H1 (cell line): ENCODE measurements around the gene EHBP1. TPM values are rescaled to one million over a fixed set of nuclear protein-coding genes. Genes with fewer than 3 reads are reported as not detected.

Experiments used
- CTCF ChIA-PET: fragments of 300-600 bp; sonication (Branson Sonifier 250); formaldehyde crosslinking; loops from one replicate; lab custom pipeline; 2021; ENCODE audit not compliant: partially characterized antibody; lab: Charles Lee
- POLR2A ChIA-PET: fragments of 300-600 bp; sonication (Branson Sonifier 250); formaldehyde crosslinking; loops from one replicate; lab custom pipeline; 2021; ENCODE audit warnings: inconsistent platforms; ENCODE audit not compliant: partially characterized antibody; lab: Charles Lee
- DNase-seq, 2 experiments: peaks; one replicate each; pipeline versions ENCODE4 v3.0.0 to v3.0.0-alpha.2; 2010 to 2022; ENCODE audit warnings: low spot score in 2 of 2, low read depth in 1 of 2, mixed read lengths in 1 of 2
- FAIRE-seq: peaks from 2 replicates; lab custom pipeline; 2011; peaks lifted over from hg19 to GRCh38; lab: Jason Lieb, UNC
- H2AFZ ChIP-seq: 2 replicates; pipeline ENCODE4 v1.8.1; 2012; ENCODE audit warnings: low read length, inconsistent platforms
- H2AK5ac ChIP-seq: 2 replicates; pipeline ENCODE4 v1.6.1; 2013; ENCODE audit warnings: low read depth, low read length
- H2BK120ac ChIP-seq: replicated peaks from 2 replicates; pipeline ENCODE3; 2013; ENCODE audit warnings: low read depth, low read length, inconsistent platforms
- H2BK12ac ChIP-seq: 2 replicates; pipeline ENCODE4 v1.6.1; 2013; ENCODE audit warnings: low read depth, low read length
- H2BK15ac ChIP-seq: 2 replicates; pipeline ENCODE4 v1.6.1; 2013; ENCODE audit warnings: low read length
- H2BK20ac ChIP-seq: 2 replicates; pipeline ENCODE4 v1.6.1; 2013; ENCODE audit warnings: low read length
- H2BK5ac ChIP-seq: 2 replicates; pipeline ENCODE4 v1.6.1; 2013; ENCODE audit warnings: low read depth, low read length
- H3K14ac ChIP-seq: 2 replicates; pipeline ENCODE4 v1.6.1; 2013; ENCODE audit warnings: inconsistent platforms; ENCODE audit not compliant: insufficient read length
- H3K18ac ChIP-seq: 2 replicates; pipeline ENCODE4 v1.6.1; 2013; ENCODE audit warnings: low read length; ENCODE audit errors: extremely low read depth
- H3K23ac ChIP-seq: 2 replicates; pipeline ENCODE4 v1.6.1; 2013; ENCODE audit warnings: inconsistent platforms; ENCODE audit not compliant: insufficient read length
- H3K23me2 ChIP-seq: 2 replicates; pipeline ENCODE4 v1.6.1; 2013; ENCODE audit warnings: low read depth, low read length
- H3K27ac ChIP-seq: 2 replicates; pipeline ENCODE4 v1.6.1; 2011; ENCODE audit warnings: low read depth, low read length, inconsistent platforms
- H3K27me3 ChIP-seq, 4 experiments: replicated peaks in 1 of 4; 1 replicate in 1 of 4; 2 replicates in 3 of 4; pipeline versions ENCODE4 v1.6.1 to v1.8.1; 2011 to 2013; ENCODE audit warnings: low read length in 3 of 4, mild to moderate bottlenecking in 3 of 4, inconsistent platforms in 2 of 4, mixed read lengths in 2 of 4, moderate library complexity in 1 of 4; ENCODE audit not compliant: control insufficient read depth in 3 of 4, insufficient read depth in 3 of 4; ENCODE audit errors: extremely low read depth in 1 of 4
- H3K36me3 ChIP-seq, 4 experiments: 2 replicates each; pipeline versions ENCODE4 v1.6.1 to v1.8.1; 2011 to 2013; ENCODE audit warnings: mild to moderate bottlenecking in 4 of 4, low read length in 3 of 4, moderate library complexity in 2 of 4, control low read depth in 1 of 4, inconsistent platforms in 1 of 4; ENCODE audit not compliant: insufficient read depth in 4 of 4, control insufficient read depth in 2 of 4
- H3K4ac ChIP-seq: replicated peaks from 2 replicates; pipeline ENCODE3; 2013; ENCODE audit warnings: low read length, low read depth, mixed read lengths, inconsistent platforms; ENCODE audit not compliant: insufficient read length
- H3K4me1 ChIP-seq, 4 experiments: replicated peaks in 1 of 4; 1 replicate in 1 of 4; 2 replicates in 3 of 4; pipeline versions ENCODE4 v1.6.1 to v1.8.1; 2011 to 2013; ENCODE audit warnings: low read length in 3 of 4, inconsistent platforms in 2 of 4, mixed read lengths in 1 of 4; ENCODE audit not compliant: insufficient read depth in 4 of 4, control insufficient read depth in 3 of 4
- H3K4me2 ChIP-seq, 2 experiments: 2 replicates each; pipeline versions ENCODE4 v1.6.1 to v1.8.1; 2011 to 2013; ENCODE audit warnings: low read depth in 2 of 2, low read length in 2 of 2, control low read depth in 1 of 2, inconsistent platforms in 1 of 2, mild to moderate bottlenecking in 1 of 2; ENCODE audit not compliant: insufficient read depth in 1 of 2
- H3K4me3 ChIP-seq, 4 experiments: fragments of 200-600, 300-600 bp in 1 of 4; sonication (generic), shearing (Covaris generic), sonication (Bioruptor Twin) in 1 of 4; 2 replicates each; pipeline versions ENCODE4 v1.5.1 to v1.8.1; 2011 to 2016; ENCODE audit warnings: low read length in 4 of 4, low read depth in 3 of 4, control low read depth in 2 of 4, inconsistent platforms in 2 of 4, mild to moderate bottlenecking in 2 of 4, mixed read lengths in 1 of 4, moderate library complexity in 1 of 4; ENCODE audit not compliant: insufficient read depth in 2 of 4; ENCODE audit errors: extremely low read depth in 1 of 4
- H3K56ac ChIP-seq: replicated peaks from 2 replicates; pipeline ENCODE3; 2013; ENCODE audit warnings: low read depth, mild to moderate bottlenecking, mixed read lengths, low read length, inconsistent platforms; ENCODE audit not compliant: insufficient read length
- H3K79me1 ChIP-seq: 2 replicates; pipeline ENCODE4 v1.6.1; 2013; ENCODE audit warnings: low read depth, low read length, control low read depth
- H3K79me2 ChIP-seq, 2 experiments: 2 replicates each; pipeline versions ENCODE4 v1.6.1 to v1.8.1; 2012 to 2013; ENCODE audit warnings: low read length in 2 of 2, mild to moderate bottlenecking in 2 of 2, inconsistent platforms in 1 of 2; ENCODE audit not compliant: insufficient read depth in 2 of 2, control insufficient read depth in 1 of 2
- H3K9ac ChIP-seq, 4 experiments: replicated peaks in 1 of 4; 1 replicate in 1 of 4; 2 replicates in 3 of 4; pipeline versions ENCODE4 v1.6.1 to v1.8.1; 2011 to 2013; ENCODE audit warnings: low read depth in 3 of 4, low read length in 3 of 4, control low read depth in 2 of 4, mild to moderate bottlenecking in 2 of 4, moderate library complexity in 2 of 4, inconsistent platforms in 1 of 4; ENCODE audit errors: extremely low read depth in 1 of 4
- H3K9me3 ChIP-seq, 2 experiments: 2 replicates each; pipeline versions ENCODE4 v1.6.1 to v1.8.1; 2012 to 2013; ENCODE audit warnings: mild to moderate bottlenecking in 2 of 2, moderate library complexity in 2 of 2, control low read depth in 1 of 2, inconsistent platforms in 1 of 2, low read depth in 1 of 2, low read length in 1 of 2, mixed read lengths in 1 of 2; ENCODE audit not compliant: insufficient read depth in 2 of 2
- H4K20me1 ChIP-seq, 2 experiments: replicated peaks in 1 of 2; 2 replicates each; pipeline versions ENCODE3 to v1.8.1; 2011 to 2013; ENCODE audit warnings: inconsistent platforms in 2 of 2, low read length in 2 of 2, mild to moderate bottlenecking in 1 of 2; ENCODE audit not compliant: insufficient read depth in 2 of 2, control insufficient read depth in 1 of 2
- H4K5ac ChIP-seq: 2 replicates; pipeline ENCODE4 v1.6.1; 2013; ENCODE audit warnings: low read length, low read depth, mixed read lengths, inconsistent platforms; ENCODE audit not compliant: insufficient read length
- H4K8ac ChIP-seq: 2 replicates; pipeline ENCODE4 v1.8.0; 2013; ENCODE audit warnings: mild to moderate bottlenecking, moderate library complexity, low read length, inconsistent platforms; ENCODE audit not compliant: insufficient read depth; ENCODE audit errors: extremely low read depth
- H4K91ac ChIP-seq: replicated peaks from 2 replicates; pipeline ENCODE3; 2013; ENCODE audit warnings: low read length, mixed read lengths, inconsistent platforms; ENCODE audit not compliant: insufficient read length
- CBX5 ChIP-seq: fragments of 300-800, 300-1000 bp; sonication (generic); IDR thresholded peaks from 2 replicates; pipeline ENCODE4 v1.7.1; 2016; ENCODE audit warnings: antibody characterized with exemption, low read length, low read depth
- EP300 ChIP-seq, 2 experiments: IDR thresholded peaks; 1 replicate in 1 of 2; 2 replicates in 1 of 2; pipeline ENCODE4 v1.6.1; 2011 to 2012; ENCODE audit warnings: low read depth in 2 of 2, low read length in 2 of 2, mild to moderate bottlenecking in 2 of 2, borderline replicate concordance in 1 of 2, inconsistent platforms in 1 of 2, moderate library complexity in 1 of 2
- JUN ChIP-seq: IDR thresholded peaks from 2 replicates; pipeline ENCODE4 v1.6.1; 2011; ENCODE audit warnings: low read depth, mild to moderate bottlenecking, improper control_type of control experiment, low read length
- POU5F1 ChIP-seq: IDR thresholded peaks from 2 replicates; pipeline ENCODE4 v1.6.1; 2011; ENCODE audit warnings: low read depth, mild to moderate bottlenecking, low read length, moderate library complexity
- ZNF274 ChIP-seq: IDR thresholded peaks from 2 replicates; pipeline ENCODE4 v1.7.0; 2012; ENCODE audit warnings: low read length, borderline replicate concordance; ENCODE audit errors: extremely low read depth
- WGBS, 2 experiments: shearing (Covaris generic) in 1 of 2; methylation state at CpG; one replicate each; pipeline versions ENCODE4 v1.1.6 to v1.1.7; 2013 to 2015; ENCODE audit warnings: low lambda C conversion rate in 2 of 2, mixed read lengths in 2 of 2, inconsistent platforms in 1 of 2, low coverage in 1 of 2, missing lambda C conversion rate in 1 of 2; ENCODE audit not compliant: insufficient replicate concordance in 2 of 2, insufficient coverage in 1 of 2, insufficient read length in 1 of 2; ENCODE audit errors: extremely low coverage in 1 of 2, missing lambda C conversion rate in 1 of 2; 5-methylcytosine and 5-hydroxymethylcytosine counted together
- polyA plus RNA-seq, 7 experiments: library from polyadenylated mRNA; depleted of rRNA in 3 of 7; stranded (reverse) in 5 of 7; unstranded in 2 of 7; fragments of >200 nt in 5 of 7; fragments of 200-250 nt in 2 of 7; gene quantifications; 1 replicate in 5 of 7; 2 replicates in 1 of 7; 4 replicates in 1 of 7; pipeline versions ENCODE4 v1.2.1 to v1.2.3, GENCODE V29; 2011 to 2013; ENCODE audit warnings: missing spikeins in 2 of 7, mixed read lengths in 2 of 7
- total RNA-seq: library from RNA; stranded (reverse); fragmentation: NEBNext Ultra II Directional; extraction: Animal tissue kit (Norgen Biotek cat#: 25700); gene quantifications from 2 replicates; pipeline ENCODE4 v1.2.1, GENCODE V29; 2021
- TF ChIP-seq, protein P1 (sequence below): IDR thresholded peaks from 2 replicates; pipeline ENCODE4 v1.6.1; 2012; ENCODE audit warnings: inconsistent platforms

Gene EHBP1
- total and polyA plus RNA-seq, 2 of the 8 experiments (the other 6 are each of a cell fraction or from before 2014, with no cell fraction given), result 12.0 to 64.1 TPM

DNA sequence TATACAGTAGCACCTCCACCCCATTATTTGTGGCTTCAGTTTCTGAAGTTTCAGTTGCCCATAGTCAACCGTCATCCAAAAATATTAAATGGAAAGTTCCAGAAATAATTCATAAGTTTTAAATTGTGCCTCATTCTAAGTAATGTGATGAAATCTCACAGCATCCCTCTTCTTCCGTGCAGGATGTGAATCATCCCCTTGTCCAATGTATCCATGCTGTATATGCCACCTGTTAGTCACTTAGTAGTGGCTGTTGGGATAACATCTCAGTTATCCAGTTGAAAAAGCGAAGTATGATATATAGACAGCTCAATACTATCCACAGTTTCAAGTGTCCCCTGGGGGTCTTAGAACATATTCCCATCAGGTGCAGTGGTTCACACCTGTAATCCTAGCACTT is 226.0 kb downstream of the EHBP1 start:
- no peaks in the 10 kb centered on the region for H3K36me3 ChIP-seq
- ChIA-PET POLR2A (no interaction called here), CTCF (no interaction called here)
- H2AFZ ChIP-seq, result no peak overlapping the region
- no peak overlapping the region for H3K4ac ChIP-seq
- H3K56ac ChIP-seq, result no peak overlapping the region
- H4K8ac ChIP-seq, result no peak overlapping the region
- no peak overlapping the region for H4K5ac ChIP-seq
- H2BK15ac ChIP-seq, result no peak overlapping the region
- no peak overlapping the region for H3K27ac ChIP-seq
- FAIRE-seq (no peak), DNase-seq (no peak)
- H3K23me2 ChIP-seq, result no peaks in the 10 kb centered on the region
- no peak overlapping the region for H3K9ac ChIP-seq
- TF ChIP-seq EP300 (IDR thresholded peaks at IDR 0.05; ENCODE audit: borderline replicate concordance in 1 of 2, low read depth in 2 of 2, low read length in 2 of 2) (no peak), ZNF274 (no peak), POU5F1 (no peak), CBX5 (no peak), JUN (no peak)
- TF ChIP-seq, protein P1, sequence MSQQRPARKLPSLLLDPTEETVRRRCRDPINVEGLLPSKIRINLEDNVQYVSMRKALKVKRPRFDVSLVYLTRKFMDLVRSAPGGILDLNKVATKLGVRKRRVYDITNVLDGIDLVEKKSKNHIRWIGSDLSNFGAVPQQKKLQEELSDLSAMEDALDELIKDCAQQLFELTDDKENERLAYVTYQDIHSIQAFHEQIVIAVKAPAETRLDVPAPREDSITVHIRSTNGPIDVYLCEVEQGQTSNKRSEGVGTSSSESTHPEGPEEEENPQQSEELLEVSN, result no peak
- H3K4me3 ChIP-seq, result no peak overlapping the region
- no peak overlapping the region for H4K91ac ChIP-seq
- H2BK120ac ChIP-seq, result no peak overlapping the region
- no peak overlapping the region for H2BK20ac ChIP-seq
- H3K79me2 ChIP-seq, result no peaks in the 10 kb centered on the region
- no peak overlapping the region for H3K4me2 ChIP-seq
- H3K14ac ChIP-seq, result no peak overlapping the region
- no peak overlapping the region for H3K23ac ChIP-seq
- no peaks in the 10 kb centered on the region for H3K27me3 ChIP-seq
- H3K79me1 ChIP-seq, result no peaks in the 10 kb centered on the region
- 0 out of 7 replicates have a peak, but pooled peaks cover 0 to 2% (median 0%) of the 10 kb centered on the region in 4 experiments for H3K4me1 ChIP-seq
- 90% methylated on average over 3 of the region's 3 CpGs; no CpG with 5 or more reads in 1 of the 2 experiments for WGBS, 2 experiments
- no peak overlapping the region for H2BK12ac ChIP-seq
- H3K9me3 ChIP-seq, result no peaks in the 10 kb centered on the region
- no peak overlapping the region for H3K18ac ChIP-seq
- H2BK5ac ChIP-seq, result no peak overlapping the region
- no peak overlapping the region for H2AK5ac ChIP-seq
- no peaks in the 10 kb centered on the region for H4K20me1 ChIP-seq
